Astrocyte (in vitro differentiated cells and primary cell): ENCODE measurements around the gene ARID3C. TPM values are rescaled to one million over a fixed set of nuclear protein-coding genes. Genes with fewer than 3 reads are reported as not detected.

Experiments used
- DNase-seq: peaks from one replicate; pipeline ENCODE4 v3.0.0-alpha.2; 2010; ENCODE audit warnings: low read depth
- FAIRE-seq: peaks from 2 replicates; lab custom pipeline; 2011; peaks lifted over from hg19 to GRCh38; lab: Jason Lieb, UNC
- H2AFZ ChIP-seq: 2 replicates; pipeline ENCODE4 v1.6.0; 2012; ENCODE audit warnings: low read depth, low read length, inconsistent platforms
- H3K27ac ChIP-seq: 2 replicates; pipeline ENCODE4 v1.5.1; 2011; ENCODE audit warnings: low read depth, low read length, inconsistent platforms
- H3K27me3 ChIP-seq: 2 replicates; pipeline ENCODE4 v1.6.0; 2011; ENCODE audit warnings: low read length, inconsistent platforms; ENCODE audit not compliant: insufficient read depth
- H3K36me3 ChIP-seq: 2 replicates; pipeline ENCODE4 v1.5.1; 2011; ENCODE audit warnings: low read length, inconsistent platforms; ENCODE audit not compliant: insufficient read depth
- H3K4me1 ChIP-seq: 2 replicates; pipeline ENCODE4 v1.5.1; 2011; ENCODE audit warnings: low read length, inconsistent platforms; ENCODE audit not compliant: insufficient read depth
- H3K4me2 ChIP-seq: 2 replicates; pipeline ENCODE4 v1.6.0; 2012; ENCODE audit warnings: low read length, inconsistent platforms
- H3K4me3 ChIP-seq: 2 replicates; pipeline ENCODE4 v1.5.1; 2011; ENCODE audit warnings: low read depth, mild to moderate bottlenecking, low read length, inconsistent platforms; ENCODE audit not compliant: insufficient read depth
- H3K79me2 ChIP-seq: 2 replicates; pipeline ENCODE4 v1.6.0; 2012; ENCODE audit warnings: mild to moderate bottlenecking, low read length, inconsistent platforms; ENCODE audit not compliant: insufficient read depth
- H3K9ac ChIP-seq: 2 replicates; pipeline ENCODE4 v1.6.0; 2012; ENCODE audit warnings: mild to moderate bottlenecking, low read length, inconsistent platforms
- H3K9me3 ChIP-seq: 2 replicates; pipeline ENCODE4 v1.5.1; 2012; ENCODE audit warnings: low read depth, mild to moderate bottlenecking, low read length, inconsistent platforms; ENCODE audit not compliant: insufficient read depth
- H4K20me1 ChIP-seq: 2 replicates; pipeline ENCODE4 v1.6.0; 2012; ENCODE audit warnings: low read length, inconsistent platforms; ENCODE audit not compliant: insufficient read depth
- H3K27ac Mint-ChIP-seq: one replicate; pipeline ENCODE4 v1.8.0; 2021; ENCODE audit warnings: mild to moderate bottlenecking, mixed read lengths; ENCODE audit not compliant: unreplicated experiment
- H3K27me3 Mint-ChIP-seq: one replicate; pipeline ENCODE4 v1.8.0; 2021; ENCODE audit warnings: low read depth, mixed read lengths; ENCODE audit not compliant: unreplicated experiment
- H3K36me3 Mint-ChIP-seq: one replicate; pipeline ENCODE4 v1.8.0; 2021; ENCODE audit warnings: low read depth, mixed read lengths; ENCODE audit not compliant: unreplicated experiment
- H3K4me1 Mint-ChIP-seq: one replicate; pipeline ENCODE4 v1.8.0; 2021; ENCODE audit warnings: low read depth, mixed read lengths; ENCODE audit not compliant: unreplicated experiment
- H3K4me3 Mint-ChIP-seq: one replicate; pipeline ENCODE4 v1.8.0; 2021; ENCODE audit warnings: mild to moderate bottlenecking, moderate library complexity, mixed read lengths; ENCODE audit not compliant: unreplicated experiment
- H3K9me3 Mint-ChIP-seq: one replicate; pipeline ENCODE4 v1.8.0; 2021; ENCODE audit warnings: mild to moderate bottlenecking, mixed read lengths; ENCODE audit not compliant: unreplicated experiment
- EZH2 ChIP-seq: IDR thresholded peaks from 2 replicates; pipeline ENCODE4 v1.6.1; 2012; ENCODE audit warnings: mild to moderate bottlenecking, low read length, inconsistent platforms; ENCODE audit not compliant: insufficient read depth
- total RNA-seq: library from RNA; stranded (reverse); gene quantifications from 2 replicates; pipeline ENCODE4 v1.2.1, GENCODE V29; 2021
- TF ChIP-seq, protein P1 (sequence below): IDR thresholded peaks from 2 replicates; pipeline ENCODE4 v1.5.1; 2011; ENCODE audit warnings: low read depth, mild to moderate bottlenecking, inconsistent platforms, low read length, moderate library complexity; ENCODE audit not compliant: insufficient read depth

Gene ARID3C
- total RNA-seq, 1 donor from 2014 or later: 0.16 TPM

DNA sequence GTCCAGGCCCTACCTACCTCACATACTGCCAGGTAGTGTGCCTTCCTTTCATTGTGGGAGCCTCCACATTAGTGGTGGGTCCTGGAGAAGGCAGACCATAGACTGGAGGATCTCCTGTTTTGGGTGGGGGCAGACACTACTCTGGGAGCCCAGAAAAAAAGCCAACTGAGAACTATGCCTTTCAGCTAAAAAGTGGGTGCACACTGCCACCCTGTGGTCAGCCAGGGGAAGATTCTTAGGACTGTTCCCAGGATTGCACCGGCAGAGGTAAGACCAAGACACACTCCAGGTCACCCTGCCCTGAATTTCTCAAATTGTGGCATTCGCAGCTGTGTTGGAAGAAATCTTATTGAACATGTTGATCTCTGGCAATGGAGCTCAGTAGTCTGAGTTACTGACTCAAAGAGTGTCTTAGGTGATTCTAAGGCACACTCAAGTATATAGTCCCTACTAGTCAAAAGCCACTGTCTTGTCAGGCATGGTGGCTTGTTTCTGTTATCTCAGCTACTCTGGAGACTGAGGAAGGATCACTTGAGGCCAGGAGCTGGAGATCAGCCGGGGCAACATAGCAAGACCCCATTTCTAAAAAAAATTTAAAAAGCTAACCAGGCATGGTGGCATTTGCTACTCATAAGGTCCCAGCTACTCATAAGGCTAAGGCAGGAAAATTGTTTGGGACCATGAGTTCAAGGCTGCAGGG is 5.1 kb upstream of the ARID3C start:
- peak; percentile 39 for FAIRE-seq
- no peaks in the 10 kb centered on the region for H3K9me3 Mint-ChIP-seq

DNA sequence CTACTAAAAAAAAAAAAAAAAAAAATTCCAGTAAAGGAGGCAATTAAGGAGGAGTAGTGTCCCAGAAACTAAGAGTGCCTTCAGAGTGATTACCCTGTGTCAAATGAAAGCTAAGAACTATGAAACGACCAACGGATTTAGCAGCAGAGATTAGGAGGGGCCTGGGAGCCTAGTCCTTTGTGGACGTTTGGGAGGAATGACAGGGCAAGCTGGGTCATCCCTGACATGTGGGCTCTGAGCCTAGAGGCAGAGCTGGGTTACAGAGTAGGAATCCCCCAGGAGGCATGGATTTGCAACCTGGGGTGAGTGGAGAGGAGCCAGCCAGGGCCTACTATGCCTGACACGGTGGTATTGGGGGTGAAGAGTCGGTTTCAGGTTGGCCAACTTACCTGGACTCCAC is 4.3 kb upstream of the ARID3C start:
- peaks cover 24% of the 10 kb centered on the region for H3K27me3 ChIP-seq
- Mint-ChIP-seq H3K27me3 (peaks cover 38% of the 10 kb centered on the region), H3K36me3 (peaks cover 3% of the 10 kb centered on the region), H3K9me3 (no peaks in the 10 kb centered on the region), H3K27ac (no peak overlapping the region), H3K4me1 (peaks cover 5% of the 10 kb centered on the region), H3K4me3 (no peak overlapping the region)
- FAIRE-seq: no peak
- peaks cover 25% of the 10 kb centered on the region for H3K79me2 ChIP-seq
- no peak overlapping the region for H2AFZ ChIP-seq
- no peak overlapping the region for H3K27ac ChIP-seq
- H3K4me2 ChIP-seq: no peak overlapping the region
- peaks cover 31% of the 10 kb centered on the region for H4K20me1 ChIP-seq
- H3K36me3 ChIP-seq: no peaks in the 10 kb centered on the region
- peaks cover 17% of the 10 kb centered on the region for H3K4me1 ChIP-seq
- no peak for DNase-seq
- no peaks in the 10 kb centered on the region for H3K9me3 ChIP-seq
- no peak overlapping the region for H3K4me3 ChIP-seq
- TF ChIP-seq EZH2: no peak
- TF ChIP-seq, protein P1, sequence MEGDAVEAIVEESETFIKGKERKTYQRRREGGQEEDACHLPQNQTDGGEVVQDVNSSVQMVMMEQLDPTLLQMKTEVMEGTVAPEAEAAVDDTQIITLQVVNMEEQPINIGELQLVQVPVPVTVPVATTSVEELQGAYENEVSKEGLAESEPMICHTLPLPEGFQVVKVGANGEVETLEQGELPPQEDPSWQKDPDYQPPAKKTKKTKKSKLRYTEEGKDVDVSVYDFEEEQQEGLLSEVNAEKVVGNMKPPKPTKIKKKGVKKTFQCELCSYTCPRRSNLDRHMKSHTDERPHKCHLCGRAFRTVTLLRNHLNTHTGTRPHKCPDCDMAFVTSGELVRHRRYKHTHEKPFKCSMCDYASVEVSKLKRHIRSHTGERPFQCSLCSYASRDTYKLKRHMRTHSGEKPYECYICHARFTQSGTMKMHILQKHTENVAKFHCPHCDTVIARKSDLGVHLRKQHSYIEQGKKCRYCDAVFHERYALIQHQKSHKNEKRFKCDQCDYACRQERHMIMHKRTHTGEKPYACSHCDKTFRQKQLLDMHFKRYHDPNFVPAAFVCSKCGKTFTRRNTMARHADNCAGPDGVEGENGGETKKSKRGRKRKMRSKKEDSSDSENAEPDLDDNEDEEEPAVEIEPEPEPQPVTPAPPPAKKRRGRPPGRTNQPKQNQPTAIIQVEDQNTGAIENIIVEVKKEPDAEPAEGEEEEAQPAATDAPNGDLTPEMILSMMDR: no peak
- no peak overlapping the region for H3K9ac ChIP-seq

More for the DNA sequence above, 5.1 kb upstream of the ARID3C start:
- H2AFZ ChIP-seq: no peak overlapping the region
- no peak overlapping the region for H3K27ac ChIP-seq
- H3K79me2 ChIP-seq: peaks cover 25% of the 10 kb centered on the region
- H3K4me1 ChIP-seq: peaks cover 19% of the 10 kb centered on the region
- peak overlapping the region; percentile 5 for H3K4me3 Mint-ChIP-seq
- peaks cover 19% of the 10 kb centered on the region for H3K27me3 ChIP-seq
- H3K9ac ChIP-seq: no peak overlapping the region
- peaks cover 27% of the 10 kb centered on the region for H4K20me1 ChIP-seq
- peak; percentile 16 for DNase-seq
- H3K4me1 Mint-ChIP-seq: peaks cover 4% of the 10 kb centered on the region
- H3K9me3 ChIP-seq: no peaks in the 10 kb centered on the region
- no peak overlapping the region for H3K27ac Mint-ChIP-seq
- no peak overlapping the region for H3K4me2 ChIP-seq
- H3K36me3 Mint-ChIP-seq: peaks cover 3% of the 10 kb centered on the region
- peaks cover 33% of the 10 kb centered on the region for H3K27me3 Mint-ChIP-seq
- H3K36me3 ChIP-seq: no peaks in the 10 kb centered on the region
- H3K4me3 ChIP-seq: no peak overlapping the region
- TF ChIP-seq, protein P1: peak; percentile 88
- no peak for TF ChIP-seq EZH2
